GM12873 (cell line): ENCODE measurements around the gene ZNF860.

ENCODE experiments used
- CTCF ChIP-seq: IDR thresholded peaks from 2 replicates; pipeline ENCODE4 v1.5.1; 2012; ENCODE audit warnings: low read depth, mild to moderate bottlenecking, moderate library complexity, low read length, control low read depth; ENCODE audit not compliant: insufficient read depth; ENCODE audit errors: missing control alignments

Gene ZNF860

GRCh38 chr3:31973837-31974236 is 7.7 kb upstream of the ZNF860 start:
- TF ChIP-seq CTCF: no peak

GRCh38 chr3:31974471-31974870 is 7.1 kb upstream of the ZNF860 start:
- no peak for TF ChIP-seq CTCF

GRCh38 chr3:31974964-31975363 is 6.6 kb upstream of the ZNF860 start:
- TF ChIP-seq CTCF: no peak

GRCh38 chr3:31976302-31976701 is 5.2 kb upstream of the ZNF860 start:
- TF ChIP-seq CTCF: no peak

GRCh38 chr3:31977736-31978135 is 3.8 kb upstream of the ZNF860 start:
- no peak for TF ChIP-seq CTCF

- TF ChIP-seq CTCF: no peak
Observed at GRCh38 chr3:31978553-31978952, 3.0 kb upstream of the ZNF860 start.

GRCh38 chr3:31979001-31979697 is 2.4 kb upstream of the ZNF860 start:
- TF ChIP-seq CTCF: no peak
